ENCODE results near the gene C16orf82.

Gene C16orf82

GRCh38 chr16:27096375-27096774, 29.6 kb downstream of the C16orf82 start:
- DNase-seq, result no peak

GRCh38 chr16:27097800-27098230, 31.1 kb downstream of the C16orf82 start:
- DNase-seq, result no peak

- DNase-seq, result no peak
Observed at GRCh38 chr16:27098366-27099049, 31.8 kb downstream of the C16orf82 start.

GRCh38 chr16:27102701-27103575, 36.2 kb downstream of the C16orf82 start:
- DNase-seq, result no peak

GRCh38 chr16:27103954-27104353, 37.2 kb downstream of the C16orf82 start:
- no peak for DNase-seq

- no peak for DNase-seq
Observed at GRCh38 chr16:27106305-27106704, 39.6 kb downstream of the C16orf82 start.

- DNase-seq, result no peak
Observed at GRCh38 chr16:27107185-27107592, 40.5 kb downstream of the C16orf82 start.

- no peak for DNase-seq
Observed at GRCh38 chr16:27108051-27108770, 41.5 kb downstream of the C16orf82 start.

GRCh38 chr16:27108826-27109665, 42.3 kb downstream of the C16orf82 start:
- DNase-seq, result no peak

GRCh38 chr16:27109666-27110523, 43.2 kb downstream of the C16orf82 start:
- peak; percentile 62 to 85 (median 81) for DNase-seq

GRCh38 chr16:27110524-27110896, 43.8 kb downstream of the C16orf82 start:
- DNase-seq, result no peak

GRCh38 chr16:27111486-27111885, 44.8 kb downstream of the C16orf82 start:
- no peak for DNase-seq

- no peak for DNase-seq
Observed at GRCh38 chr16:27112093-27112811, 45.5 kb downstream of the C16orf82 start.

GRCh38 chr16:27113341-27113841, 46.7 kb downstream of the C16orf82 start:
- DNase-seq, result no peak

GRCh38 chr16:27114006-27114405, 47.3 kb downstream of the C16orf82 start:
- DNase-seq, result no peak

- peak in 2 of 3 donors; percentile 11 to 18 for DNase-seq
Observed at GRCh38 chr16:27118526-27118925, 51.8 kb downstream of the C16orf82 start.

Measured in suppressor macrophage treated with lipopolysaccharide for 1 hour (primary cell).